ENCODE data around the gene PUM1.
"Not testable (repeated sequence)": the region's sequence is repeated elsewhere in the genome, so short reads cannot be mapped to it uniquely, and the experiment has no call there.

Gene PUM1

DNA sequence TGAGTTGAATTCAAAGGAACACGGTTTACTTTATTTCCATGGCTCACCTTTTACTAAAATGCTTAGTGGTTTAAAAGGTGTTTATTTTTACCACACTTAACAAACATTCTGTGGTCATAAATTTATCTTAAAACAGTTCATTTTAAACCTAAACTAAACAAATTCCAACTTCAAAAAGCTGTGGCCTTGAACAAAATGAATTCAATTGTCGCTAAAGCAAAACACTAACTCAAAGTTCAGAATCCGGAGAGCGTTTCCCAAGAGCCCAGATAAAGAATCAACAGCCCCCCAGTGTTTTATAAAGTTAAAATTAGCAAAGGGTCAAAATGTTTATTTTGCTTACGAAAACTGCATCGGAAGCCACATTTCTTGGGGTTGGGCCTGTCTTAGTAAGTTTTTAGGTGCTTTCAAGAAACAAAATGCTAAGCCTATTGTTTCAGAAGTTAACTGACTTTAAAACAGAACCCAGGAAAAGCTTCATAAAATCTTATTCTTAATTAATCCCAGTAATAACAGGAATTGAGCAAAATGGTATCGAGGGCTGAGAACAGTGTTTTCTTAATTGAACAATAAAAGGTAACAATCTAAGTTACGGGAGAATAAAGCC lies 1.3 kb downstream of the PUM1 start:
- no peak for DNase-seq

DNA sequence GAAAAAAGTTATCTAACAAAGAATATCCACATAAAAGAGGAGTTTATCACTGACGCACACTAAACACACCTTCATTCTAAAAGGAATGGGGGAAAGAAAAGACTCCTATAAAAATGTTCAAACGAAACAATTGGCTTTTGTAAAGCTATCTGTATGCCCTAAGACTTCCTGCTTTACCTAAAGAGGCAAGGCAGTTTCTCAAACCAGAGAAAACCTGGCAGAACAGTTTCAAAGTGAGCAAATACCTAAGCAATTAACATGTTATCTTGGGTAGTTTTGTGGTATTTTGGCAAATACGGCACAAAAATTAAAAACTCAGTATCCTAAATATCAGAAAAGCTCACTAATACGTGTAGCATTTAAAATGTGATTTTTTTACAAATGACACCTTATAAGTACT lies 1.9 kb downstream of the PUM1 start:
- no peak for DNase-seq

GRCh38 chr1:31062867-31063380 lies 2.6 kb downstream of the PUM1 start:
- no peak for DNase-seq

DNA sequence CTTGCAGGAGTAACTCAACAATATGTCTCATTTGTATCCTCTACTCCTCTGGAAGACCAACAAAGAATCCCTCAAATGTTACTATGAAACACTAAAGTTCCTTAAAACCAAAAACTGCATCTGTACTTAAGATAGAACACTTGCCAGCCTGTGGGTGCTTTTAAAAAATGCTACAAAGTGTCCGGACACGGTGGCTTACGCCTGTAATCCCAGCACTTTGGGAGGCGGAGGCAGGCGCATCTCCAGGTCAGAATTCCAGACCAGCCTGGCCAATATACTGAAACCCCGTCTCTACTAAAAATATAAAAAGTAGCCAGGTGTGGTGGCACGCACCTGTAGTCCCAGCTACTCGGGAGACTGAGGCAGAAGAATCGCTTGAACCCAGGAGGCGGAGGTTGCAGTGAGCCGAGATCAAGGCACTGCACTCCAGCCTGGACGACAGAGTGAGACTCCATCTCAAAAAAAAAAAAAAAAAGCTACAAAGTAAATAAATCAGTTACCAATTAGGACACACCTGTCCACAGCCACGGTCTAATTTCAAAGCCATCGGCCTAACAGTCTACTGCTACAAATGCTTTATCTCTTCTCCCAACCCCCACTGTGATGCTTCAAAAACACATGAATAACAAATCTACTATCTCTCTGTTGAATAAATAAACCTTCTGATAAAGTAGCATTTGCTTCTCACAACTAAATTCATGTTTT lies 3.2 kb downstream of the PUM1 start:
- DNase-seq = not testable (repeated sequence)

GRCh38 chr1:31058012-31058411 lies 7.5 kb downstream of the PUM1 start:
- no peak for DNase-seq

- DNase-seq = no peak
Measured at GRCh38 chr1:31055953-31056352, 9.6 kb downstream of the PUM1 start.

GRCh38 chr1:31055501-31055900 lies 10.0 kb downstream of the PUM1 start:
- DNase-seq = no peak

GRCh38 chr1:31054958-31055481 lies 10.5 kb downstream of the PUM1 start:
- DNase-seq = no peak

DNA sequence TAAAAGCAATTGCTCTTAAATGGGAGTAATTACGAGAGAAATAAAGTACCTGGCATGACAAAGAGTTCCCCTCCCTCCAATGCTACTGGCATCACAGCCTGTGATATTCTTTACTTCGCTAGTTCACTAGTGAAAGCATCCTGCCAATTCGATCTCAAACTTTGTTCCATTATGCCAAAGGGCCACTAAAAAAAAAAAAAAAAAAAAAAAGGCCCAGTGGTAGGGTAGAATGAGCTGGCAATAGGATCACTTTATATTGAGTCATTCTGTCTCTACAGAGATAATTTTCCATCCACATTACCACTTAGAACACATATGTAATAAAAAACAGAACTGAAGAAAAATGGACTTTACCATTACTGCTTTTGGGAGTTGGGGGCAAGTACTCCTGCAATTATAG lies 11.2 kb downstream of the PUM1 start:
- no peak for DNase-seq

DNA sequence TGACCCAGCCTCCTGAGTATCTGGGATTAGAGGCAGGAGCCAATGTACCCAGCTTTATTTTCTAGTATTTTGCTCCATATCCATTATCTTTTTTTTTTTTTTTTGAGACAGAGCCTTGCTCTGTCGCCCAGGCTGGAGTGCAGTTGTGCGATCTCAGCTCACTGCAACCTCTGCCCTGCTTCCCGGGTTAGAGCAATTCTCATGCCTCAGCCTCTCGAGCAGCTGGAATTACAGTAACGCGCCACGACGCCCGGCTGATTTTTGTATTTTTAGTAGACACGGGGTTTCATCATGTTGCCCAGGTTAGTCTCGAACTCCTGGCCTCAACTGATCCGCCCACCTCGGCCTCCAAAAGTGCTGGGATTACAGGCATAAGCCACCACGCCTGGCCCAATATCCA lies 12.9 kb downstream of the PUM1 start:
- DNase-seq = not testable (repeated sequence)

DNA sequence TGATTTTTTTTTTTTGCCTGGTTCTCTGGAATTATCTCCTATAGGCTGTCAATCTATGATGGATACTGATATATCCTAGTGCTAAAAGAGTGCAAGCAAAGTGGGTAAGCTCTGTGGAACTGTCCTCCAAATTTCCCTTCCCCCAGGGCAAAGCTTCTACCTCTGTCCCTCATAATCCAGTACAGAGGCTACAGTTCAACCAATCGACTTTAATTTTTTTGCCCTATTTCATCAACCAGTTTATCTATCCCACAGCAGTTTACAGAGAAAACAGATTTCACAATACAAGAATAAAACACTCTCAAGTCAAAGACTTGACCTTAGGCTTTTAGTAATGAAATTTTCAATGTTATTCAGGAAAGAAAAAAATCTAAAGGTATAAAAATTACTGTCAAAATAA lies 13.9 kb downstream of the PUM1 start:
- no peak for DNase-seq

- DNase-seq = not testable (repeated sequence)
Measured at GRCh38 chr1:31047507-31047906, 18.0 kb downstream of the PUM1 start.

- no peak for DNase-seq
Measured at GRCh38 chr1:31043631-31044030, 21.9 kb downstream of the PUM1 start.

DNA sequence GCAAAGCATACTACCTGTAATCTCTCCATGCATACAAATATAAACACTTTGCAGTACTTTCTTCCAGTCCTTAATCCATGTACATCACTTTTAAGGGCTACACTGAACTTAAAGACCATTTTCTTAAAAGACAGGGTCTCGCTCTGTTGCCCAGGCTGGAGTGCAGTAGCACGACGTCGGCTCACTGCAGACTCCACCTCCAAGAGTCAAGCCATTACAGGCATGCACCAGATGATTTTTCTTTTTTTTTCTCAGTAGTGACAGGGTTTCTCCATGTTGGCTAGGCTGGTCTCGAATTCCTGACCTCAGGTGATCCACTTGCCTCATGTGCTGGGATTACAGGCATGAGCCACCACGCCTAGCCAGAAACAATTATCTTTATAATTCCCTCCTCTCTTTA lies 22.9 kb downstream of the PUM1 start:
- DNase-seq = no peak

GRCh38 chr1:31041529-31041928 lies 24.0 kb downstream of the PUM1 start:
- no peak for DNase-seq

- no peak for DNase-seq
Measured at GRCh38 chr1:31040038-31040437, 25.5 kb downstream of the PUM1 start.

DNA sequence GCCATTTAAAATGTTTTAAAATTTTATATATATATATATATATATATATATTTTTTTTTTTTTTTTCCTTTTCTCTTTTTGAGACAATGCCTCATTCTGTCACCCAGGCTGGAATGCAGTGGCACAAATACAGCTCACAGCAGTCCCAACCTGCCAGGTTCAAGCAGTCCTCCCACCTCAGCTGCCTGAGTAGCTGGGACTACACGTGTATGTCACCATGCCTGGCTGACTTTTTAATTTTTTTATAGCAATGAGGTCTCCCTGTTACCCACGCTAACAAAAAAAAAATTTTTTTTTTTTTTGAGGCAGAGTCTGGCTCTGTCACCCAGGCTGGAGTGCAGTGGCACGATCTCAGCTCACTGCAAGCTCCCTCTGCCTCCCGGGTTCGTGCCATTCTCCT lies 26.6 kb downstream of the PUM1 start:
- DNase-seq = not testable (repeated sequence)

GRCh38 chr1:31038360-31038759 lies 27.2 kb downstream of the PUM1 start:
- DNase-seq = no peak

DNA sequence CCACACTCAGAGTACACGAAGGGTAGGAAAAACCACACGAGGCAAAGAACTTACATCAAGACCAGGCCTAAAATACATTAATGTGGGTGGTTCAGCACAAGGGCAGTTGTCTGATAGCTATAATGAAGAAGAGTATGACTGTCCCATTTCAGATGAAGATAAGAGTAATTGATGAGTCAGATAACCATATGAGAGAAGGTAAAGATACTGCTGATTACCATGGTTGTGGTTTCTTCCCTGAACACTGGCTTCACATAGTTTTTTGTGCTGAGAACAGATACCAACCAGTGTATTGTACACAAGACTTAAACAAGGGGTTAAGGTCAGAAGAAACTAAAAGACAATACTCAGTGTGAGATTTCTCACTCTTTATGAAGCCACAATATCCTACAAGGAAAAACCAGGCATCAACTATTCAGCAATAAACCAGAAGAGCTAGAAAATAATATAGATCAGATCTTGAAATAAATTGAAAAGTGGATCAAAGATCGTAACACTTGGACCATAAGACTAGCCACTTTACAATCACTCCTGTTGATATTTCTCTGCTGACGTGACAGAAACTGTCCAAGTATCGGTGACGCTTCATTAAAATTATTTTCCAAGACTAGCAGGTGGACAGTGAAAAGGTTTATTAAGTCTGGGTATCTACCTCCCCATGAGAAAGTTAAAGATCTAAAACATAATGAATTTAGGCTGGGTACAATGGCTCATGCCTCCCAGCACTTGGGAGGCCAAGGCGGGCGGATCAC lies 28.6 kb downstream of the PUM1 start:
- DNase-seq = no peak

DNA sequence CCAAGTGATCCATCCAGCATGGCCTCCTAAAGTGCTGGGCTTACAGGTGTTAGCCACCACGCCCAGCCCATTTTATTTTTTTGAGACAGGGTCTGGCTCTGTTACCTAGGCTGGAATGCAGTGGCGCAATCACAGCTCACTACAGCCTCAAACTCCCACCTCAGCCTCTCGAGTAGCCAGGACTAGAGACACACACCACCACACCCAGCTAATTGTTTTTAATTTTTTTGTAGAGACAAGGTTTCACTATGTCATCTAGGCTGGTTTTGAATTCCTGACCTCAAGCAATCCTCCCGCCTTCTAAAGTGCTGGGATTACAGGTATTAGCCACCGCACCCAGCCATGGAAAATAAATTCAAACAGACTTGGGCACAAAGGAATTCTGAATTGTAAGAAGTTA lies 31.9 kb downstream of the PUM1 start:
- DNase-seq = no peak

- DNase-seq = no peak
Measured at GRCh38 chr1:31032266-31032665, 33.3 kb downstream of the PUM1 start.

- DNase-seq = no peak
Measured at GRCh38 chr1:31031330-31032143, 34.0 kb downstream of the PUM1 start.

GRCh38 chr1:31029026-31029425 lies 36.5 kb downstream of the PUM1 start:
- no peak for DNase-seq

Measured in NCI-H1092 (cell line).